HG03095 (cell line): ENCODE measurements around the gene ASB16.

ENCODE experiments used
- ATAC-seq: cut with Tn5 transposase; IDR thresholded peaks from one replicate; pipeline ENCODE4 v1.9.1; 2021; ENCODE audit warnings: moderate library complexity; ENCODE audit not compliant: unreplicated experiment

ASB16 gene

DNA sequence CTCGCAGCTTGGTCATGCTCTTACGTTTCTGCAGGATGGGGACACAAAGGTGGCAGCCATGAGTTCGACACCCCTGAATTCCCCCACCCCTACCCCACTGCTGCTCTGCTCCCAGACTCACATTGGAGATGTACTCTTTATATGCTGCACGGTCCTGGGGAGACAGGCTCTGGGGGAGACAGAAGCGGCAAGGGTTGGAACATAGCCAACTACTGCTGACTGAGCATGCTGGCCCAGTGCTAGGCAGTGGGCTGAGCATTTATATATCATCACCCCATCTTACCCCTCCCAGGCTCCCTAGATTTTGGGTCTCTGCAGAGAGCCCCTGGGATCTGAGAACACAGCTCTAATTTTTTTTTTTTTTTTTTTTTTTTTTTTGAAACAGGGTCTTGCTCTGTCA, 37.2 kb downstream of the ASB16 start:
- ATAC-seq, result no peak

DNA sequence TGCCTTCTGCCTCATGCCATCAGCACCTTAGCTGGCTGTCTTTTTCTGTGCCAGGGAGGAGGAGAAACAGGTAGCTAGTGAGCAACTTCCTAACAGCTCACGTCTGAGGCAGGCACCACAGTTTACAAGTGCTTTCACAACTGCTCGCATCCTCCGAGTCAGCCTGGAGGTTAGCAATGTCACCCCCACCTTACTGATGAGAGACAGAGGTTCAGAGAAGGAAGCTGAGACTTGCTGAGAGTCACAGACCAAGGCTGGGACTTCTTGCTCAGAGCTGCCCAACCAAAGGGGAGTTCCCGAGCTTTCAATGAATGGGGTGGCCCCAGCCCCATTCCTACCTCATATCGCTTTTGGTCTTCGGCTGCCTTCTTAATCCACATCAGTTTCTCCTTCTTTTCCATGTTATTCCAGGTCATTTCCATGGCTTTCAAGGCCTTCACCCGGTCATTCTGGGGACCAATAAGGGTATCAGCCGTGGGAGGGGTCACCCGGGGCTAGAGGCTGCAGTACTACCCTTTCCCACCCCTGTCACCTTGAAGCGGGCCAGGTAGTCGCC, 39.4 kb downstream of the ASB16 start:
- no peak for ATAC-seq

DNA sequence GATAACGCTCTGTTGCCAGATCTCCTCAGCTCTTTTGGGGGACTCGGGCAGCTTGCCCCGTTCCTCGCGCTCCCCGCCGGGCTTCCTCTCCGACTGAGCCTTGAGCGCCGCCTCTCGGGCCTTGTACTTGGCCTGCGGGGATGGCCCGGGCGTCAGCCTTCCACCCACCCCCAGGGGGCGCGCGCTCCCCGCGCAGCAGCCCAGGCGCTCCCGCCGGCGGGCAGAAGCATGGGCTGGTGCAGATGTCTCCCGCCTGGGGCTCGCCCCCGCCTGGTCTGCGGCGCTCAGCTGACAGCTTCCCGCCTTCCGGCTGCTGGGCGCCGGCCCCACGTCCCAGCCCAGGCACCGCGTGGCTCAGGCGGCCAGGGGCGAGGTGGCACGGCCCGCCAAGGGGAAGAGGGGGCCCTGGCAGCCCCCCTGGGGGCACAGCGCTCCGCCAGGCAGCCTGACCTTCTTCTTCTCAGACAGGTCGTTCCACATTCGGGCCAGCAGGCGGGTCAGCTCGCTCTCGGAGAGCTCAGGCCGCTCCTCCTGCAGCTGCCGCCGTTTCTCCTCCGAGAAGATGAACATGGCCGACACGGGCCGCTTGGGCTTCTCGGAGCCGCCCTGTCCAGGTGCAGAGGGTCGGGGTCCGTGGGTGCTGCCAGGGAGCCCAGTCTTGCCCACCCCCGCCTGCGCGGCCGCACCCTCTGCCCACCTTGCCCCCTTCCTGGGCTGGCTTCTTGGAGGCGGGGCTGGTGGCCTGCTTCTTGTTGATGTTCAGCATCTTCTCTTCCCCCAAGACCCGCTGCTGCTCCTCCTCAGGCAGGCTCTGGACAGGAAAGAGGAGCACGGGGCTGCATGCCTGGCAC, 40.1 kb downstream of the ASB16 start:
- peak; percentile 65 for ATAC-seq

DNA sequence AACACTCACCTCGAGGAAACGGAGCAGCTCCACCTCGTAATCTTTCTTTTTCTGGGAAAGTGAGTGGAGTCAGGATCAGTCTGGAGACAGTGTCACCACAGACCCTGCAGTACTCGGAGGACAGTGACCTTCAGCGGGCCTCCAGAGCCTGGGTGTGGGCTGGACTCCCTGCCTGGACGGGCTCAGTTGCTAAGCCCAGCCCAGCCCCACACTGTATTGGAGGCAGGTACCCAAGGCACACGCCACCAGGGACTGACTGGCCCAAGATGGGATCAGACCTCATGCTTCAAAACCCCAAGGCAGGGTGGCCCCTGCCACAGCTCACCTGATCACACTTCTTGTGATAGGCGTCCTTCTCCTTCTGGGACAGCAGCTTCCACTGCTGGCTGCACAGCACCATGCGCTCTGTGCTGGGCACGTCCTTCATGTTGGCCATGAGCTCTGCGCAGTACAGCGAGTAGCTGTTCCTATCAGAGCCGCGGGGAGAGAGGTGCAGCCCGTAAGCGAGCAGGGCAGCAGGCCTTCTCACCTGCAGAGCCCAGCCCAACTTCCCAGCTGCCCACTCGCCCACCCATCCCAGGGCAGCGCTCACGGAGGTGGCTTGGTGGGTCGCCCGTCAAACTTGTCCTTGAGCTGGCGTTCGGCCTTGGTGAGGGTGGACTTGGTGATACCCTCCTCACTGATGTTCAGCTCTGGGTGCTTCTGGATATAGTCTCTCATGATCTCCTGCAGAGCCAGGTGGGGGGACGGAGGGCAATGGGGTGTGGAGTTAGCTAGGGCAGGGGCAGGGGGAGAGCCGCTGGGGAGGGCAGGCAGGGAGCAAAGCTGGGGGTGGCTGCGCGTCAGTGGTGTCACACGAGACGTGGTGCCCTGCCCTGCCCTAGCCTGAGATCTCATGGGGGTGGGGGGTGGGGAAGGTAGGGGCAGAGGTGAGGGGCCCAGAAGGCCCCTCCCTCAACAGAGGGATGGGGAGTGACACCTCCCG, 41.1 kb downstream of the ASB16 start:
- ATAC-seq, result no peak

DNA sequence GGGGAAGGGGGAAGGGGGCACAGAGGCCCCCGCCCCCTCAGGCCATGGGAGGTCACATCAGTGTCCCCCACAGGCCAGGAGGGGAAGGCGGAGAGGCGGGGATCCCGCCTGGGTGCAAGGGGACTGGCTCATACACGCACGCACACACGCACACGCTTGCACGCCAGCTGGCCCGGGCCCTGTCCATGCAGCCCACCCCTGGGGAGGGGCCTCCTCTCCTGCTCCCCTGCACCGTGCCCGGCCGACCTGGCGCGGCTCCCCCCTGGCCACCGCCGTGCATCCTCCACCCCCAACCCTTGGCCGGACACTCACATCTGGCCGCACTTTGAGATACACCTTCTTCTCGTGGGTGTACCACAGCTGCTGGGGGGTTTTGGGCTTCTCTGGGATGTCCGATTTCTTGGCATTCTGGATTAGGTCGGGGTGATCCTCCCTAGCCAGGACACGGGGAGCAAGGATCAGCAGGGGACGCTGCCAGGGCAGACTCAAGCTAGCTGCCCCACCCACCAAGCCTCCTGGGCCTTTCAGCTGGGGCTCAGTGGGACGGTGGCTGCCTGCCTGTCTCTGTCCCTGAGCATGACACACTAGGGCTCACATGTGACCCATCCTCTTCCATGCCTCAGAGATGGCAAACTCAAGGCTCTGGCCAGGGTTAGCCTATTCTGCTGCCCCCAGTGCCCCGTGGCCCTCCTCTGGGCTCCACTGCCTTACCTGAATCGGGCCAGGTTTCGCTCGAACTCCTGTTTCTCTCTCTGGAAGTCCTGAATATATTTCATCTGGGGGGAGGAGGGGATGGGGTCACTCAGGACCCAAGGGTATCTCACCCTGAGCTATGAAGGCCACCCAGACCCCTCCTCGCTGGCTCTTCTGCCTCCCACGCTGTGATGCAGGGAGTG, 42.3 kb downstream of the ASB16 start:
- ATAC-seq, result no peak

DNA sequence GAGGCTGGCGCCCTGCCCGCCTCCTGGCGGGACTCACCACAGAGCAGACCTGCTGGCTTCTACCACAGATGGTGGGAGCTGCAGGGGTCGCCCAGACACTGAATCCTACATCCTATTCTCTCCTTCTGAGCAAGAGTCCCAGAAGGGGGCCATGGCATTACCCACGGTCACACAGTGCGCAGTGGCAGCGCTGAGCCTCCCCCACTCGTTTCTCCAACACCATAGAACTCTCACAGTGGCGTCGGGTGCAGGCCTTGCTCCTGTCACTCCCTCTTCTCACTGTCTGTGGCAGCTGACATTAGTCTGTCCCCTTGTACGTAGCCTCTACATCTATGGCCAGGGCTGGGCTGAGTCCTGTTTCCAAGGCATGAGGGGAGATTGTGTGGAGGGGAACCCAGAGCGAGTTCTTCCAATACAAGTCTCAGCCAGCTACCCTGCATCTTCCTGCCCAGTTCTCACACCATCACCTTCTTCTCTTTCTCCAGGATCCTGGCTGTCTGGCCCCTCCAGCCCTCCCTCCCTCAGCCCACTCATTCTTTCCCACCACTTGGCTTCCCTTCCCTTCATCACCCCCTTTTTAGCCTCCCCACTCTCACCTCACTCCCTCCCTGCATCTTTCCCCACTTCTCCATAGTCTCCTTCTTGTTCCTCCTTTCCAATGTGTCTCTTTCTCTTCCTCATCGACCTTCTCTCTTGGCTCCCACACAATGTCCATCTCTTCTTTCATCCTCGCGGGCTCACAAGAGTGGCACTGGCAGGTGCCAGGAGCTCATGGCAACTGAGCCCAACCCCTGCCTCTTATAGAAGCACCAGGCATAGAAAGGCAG, 43.1 kb downstream of the ASB16 start:
- ATAC-seq, result no peak

DNA sequence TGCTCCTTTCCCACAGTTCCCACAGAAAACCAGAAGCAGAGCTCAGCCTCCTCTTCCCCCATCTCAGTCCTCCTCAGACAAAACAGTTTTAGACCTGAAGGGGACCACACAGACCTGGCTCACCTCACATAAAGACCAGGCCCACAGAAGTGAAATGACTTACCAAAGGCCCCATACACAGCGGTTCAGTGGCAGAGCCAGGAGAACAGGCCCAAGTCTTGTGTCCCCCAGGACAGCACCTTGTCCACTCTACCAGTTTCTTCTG, 43.7 kb downstream of the ASB16 start:
- ATAC-seq, result no peak

DNA sequence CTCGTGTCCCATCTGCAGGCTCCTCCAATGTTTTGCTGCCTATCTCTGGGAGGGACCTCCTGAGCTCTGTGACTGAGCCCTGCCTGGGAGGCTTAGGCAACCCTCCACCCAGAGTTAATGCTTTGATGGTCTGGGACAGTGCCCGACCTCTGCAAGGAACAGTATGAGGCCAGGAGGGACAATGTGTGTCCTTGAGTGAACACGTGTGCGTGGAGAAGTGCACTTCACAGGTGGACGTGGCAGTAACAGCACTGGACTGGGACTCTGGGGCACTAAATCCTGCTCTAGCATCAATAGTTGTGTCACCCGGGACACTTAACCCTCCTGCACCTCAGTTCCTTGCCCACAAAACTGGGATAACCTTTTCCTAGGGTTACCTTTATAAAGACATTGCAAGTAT, 44.4 kb downstream of the ASB16 start:
- no peak for ATAC-seq

DNA sequence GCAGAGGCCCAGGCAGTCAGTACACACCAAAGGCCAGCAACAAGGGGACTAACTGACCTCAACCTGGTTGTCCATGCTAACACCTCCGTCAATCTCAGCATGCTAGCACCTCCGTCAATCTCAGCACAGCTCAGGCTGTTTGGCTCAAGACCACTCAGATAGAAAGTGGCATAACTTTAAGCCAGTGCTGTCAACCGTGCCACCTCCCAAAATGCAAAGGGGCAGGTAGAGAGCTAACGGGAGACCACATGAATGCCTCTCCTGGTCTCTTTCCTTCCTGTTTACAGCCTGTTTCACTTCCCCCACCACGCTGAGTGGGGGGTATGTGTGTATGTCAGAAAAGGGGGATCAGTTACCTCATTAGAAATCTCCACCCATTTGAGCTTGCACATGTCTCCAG, 45.7 kb downstream of the ASB16 start:
- ATAC-seq, result no peak

DNA sequence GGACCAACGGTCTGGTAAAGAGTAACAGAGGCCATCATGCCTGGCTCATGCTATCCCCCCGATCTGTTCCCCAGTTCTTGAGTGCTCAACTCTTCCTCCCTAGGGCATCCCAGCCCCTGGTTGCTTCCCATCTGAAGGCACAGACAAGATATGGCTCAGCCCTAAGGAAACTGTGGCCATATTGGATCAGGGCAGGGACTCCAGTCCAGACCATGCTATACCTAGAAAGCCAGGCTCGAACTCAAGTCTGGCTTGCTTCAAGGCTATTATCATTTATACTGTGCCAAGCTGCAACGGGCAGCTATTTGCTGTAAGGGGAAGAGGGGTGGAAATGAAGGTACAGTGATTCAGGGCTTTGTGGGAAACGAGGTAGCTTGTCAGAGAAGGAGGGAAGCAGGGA, 46.2 kb downstream of the ASB16 start:
- ATAC-seq, result no peak

DNA sequence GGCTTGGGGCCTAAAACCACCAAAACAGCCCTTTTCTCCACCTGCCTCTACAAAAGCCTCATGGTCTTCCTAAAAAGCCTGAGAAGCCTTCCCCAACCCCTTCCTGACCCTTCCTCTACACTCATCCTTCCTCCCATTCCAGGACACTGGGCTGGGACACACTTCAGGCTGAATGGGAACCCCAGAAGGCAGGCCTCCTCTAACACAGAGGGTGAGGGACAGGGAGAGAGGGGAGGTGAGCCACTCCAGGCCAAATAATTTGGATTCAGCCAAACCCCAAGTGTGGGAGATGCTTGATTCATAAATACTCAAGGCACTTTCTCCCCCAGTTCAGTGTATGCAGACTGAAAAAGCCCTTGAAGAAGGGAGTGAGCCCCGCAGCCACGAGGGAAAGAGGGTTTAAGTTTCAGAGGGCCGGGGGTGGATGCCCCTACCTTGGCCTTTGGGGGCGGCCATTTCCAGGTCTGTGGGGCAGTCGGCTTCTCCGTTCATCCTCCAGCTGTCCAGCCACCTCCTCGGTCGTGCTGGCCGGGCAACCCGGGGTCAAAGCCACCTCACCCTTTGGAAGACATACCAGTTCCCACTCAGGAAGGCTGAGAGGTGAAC, 47.3 kb downstream of the ASB16 start:
- ATAC-seq, result no peak

DNA sequence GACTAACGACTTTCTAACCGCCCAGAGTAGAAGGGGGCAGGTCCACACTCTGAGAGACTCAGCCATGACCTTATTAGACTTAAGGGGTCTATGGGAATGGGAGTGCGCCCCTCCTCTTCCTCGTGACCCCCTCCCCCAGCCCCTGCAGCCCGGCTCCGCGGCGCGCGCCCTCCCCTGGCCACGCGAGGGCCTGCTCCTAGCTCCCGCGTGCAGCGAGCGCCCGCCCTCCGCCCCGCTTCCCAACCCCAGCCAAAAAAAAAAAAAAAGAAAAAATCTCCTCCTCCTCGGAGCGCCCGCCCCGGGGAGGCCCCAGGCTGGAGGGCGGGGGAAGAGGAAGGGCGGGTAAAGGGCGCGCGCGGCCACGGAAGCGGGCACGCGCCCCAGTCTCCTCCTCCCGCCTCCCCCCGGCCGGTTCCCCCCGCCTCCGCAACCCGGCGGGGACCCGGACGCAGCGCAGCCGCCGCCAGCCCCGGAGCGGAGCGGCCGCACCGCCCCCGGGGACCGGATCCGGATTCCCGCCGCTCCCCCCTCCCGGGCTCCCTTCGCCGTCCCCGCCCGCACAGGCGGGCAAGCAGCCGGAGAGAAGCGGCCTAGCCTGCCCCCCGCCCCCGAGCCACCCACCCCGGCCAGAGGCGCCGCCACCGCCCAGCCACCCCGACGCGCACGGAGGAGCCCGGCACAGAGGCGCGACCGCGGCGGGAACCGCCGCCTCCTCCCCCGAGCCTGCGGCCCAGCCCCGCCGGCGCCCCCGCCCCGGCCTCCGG, 48.0 kb downstream of the ASB16 start:
- ATAC-seq, result no peak

DNA sequence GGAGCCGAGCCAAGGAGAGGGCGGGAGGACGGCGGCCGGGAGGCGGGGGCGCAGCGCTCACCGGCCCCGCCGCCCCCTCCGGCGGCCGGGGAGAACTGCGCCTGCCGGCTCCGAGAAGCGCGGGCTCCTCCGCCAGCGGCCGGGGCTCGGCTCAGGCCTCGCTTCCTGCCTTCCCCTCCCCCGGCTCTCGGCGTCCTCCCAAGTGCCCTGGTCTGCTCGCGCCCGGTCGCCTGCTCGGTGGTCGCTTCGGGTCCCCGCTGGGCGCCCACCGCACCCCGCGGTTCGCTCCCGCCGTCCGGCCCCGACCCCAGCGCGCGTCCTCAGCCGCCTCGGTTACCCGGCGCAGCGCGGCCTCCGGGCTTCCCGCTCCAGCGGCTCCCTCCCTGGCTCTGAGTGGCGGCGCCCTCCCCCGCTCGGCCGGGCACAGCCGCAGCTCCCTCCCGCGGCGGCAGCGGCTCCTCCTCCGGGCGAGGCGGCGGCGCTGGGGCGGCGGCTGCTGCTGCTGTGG, 48.7 kb downstream of the ASB16 start:
- ATAC-seq, result peak; percentile 31

DNA sequence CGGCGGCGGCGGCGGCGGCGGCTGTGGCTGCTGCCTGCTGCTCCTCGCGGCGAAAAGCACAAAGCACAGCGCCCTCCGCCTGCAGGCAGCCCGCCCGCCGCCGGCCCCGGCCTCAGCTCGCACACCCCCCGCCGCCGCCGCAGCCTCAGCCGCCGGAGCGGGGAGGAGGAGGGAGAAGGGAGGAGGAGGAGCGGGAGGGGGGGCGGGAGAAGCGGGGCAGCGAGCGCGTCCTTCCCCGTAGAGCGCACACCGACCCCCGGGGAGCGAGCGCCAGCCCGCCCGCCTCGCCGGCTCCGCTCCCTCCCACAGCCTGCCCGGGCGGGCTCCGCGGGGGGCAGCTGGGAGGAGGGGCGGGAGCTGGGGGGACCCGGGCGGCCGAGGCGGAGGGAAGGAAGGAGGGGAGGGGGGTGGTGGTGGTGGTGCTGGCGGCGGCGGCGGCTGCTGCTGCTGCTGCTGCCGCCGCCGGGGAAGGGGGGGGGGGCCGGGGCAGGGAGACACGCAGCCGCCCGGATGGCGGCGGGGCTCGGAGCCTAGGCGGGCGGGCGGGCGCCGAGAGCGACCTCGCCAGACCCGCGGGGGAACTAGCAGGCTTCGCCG, 49.2 kb downstream of the ASB16 start, which contains the start of gene UBTF:
Gene UBTF, minus strand, starts transcription at position 60 of the 597 bp plus-strand sequence. CDS start 1,446 bp downstream, outside the sequence.
- peak; percentile 9 for ATAC-seq

DNA sequence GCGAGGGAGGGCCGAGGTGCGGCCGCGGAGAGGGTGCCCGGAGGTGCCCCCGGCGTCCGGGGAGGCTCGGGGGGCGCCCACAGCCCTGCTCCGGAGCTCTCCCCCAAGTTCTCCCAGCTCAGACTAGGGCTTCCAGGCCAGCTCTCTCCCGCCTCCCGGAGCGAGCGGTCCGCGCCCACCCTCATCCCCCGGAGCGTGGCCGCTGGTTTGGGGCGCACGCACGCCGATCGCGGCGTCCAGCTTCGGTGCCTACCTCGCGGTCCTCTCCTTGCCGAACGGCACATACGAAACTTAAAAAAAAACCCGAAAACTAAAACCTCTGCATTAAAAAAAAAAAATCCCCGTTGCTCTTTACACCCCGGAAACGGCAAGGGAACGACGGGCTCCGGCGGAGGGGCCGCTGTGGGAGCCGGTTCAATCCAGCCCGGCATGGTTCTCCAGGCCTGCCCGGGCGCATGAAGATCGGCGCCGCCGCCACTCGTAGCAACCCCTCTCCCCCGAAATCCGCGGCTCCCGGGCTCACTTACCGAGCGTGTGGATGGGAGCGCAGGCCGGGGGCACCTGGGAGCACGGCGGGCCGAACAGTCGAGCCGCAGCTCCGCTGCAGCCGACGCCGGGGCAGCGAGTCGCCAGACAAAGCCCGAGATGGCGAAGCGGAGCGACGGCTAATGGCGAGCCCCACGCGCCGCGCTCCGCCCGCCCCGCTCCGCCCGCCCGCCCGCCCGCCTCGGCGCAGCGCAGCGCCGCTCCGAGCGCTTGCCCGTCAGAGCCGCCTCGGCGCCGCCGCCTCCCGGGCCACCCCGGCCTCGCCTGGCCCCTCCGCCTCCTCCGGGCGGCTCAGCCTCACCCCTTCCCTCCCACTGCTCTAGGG, 49.9 kb downstream of the ASB16 start:
- ATAC-seq, result peak; percentile 7

DNA sequence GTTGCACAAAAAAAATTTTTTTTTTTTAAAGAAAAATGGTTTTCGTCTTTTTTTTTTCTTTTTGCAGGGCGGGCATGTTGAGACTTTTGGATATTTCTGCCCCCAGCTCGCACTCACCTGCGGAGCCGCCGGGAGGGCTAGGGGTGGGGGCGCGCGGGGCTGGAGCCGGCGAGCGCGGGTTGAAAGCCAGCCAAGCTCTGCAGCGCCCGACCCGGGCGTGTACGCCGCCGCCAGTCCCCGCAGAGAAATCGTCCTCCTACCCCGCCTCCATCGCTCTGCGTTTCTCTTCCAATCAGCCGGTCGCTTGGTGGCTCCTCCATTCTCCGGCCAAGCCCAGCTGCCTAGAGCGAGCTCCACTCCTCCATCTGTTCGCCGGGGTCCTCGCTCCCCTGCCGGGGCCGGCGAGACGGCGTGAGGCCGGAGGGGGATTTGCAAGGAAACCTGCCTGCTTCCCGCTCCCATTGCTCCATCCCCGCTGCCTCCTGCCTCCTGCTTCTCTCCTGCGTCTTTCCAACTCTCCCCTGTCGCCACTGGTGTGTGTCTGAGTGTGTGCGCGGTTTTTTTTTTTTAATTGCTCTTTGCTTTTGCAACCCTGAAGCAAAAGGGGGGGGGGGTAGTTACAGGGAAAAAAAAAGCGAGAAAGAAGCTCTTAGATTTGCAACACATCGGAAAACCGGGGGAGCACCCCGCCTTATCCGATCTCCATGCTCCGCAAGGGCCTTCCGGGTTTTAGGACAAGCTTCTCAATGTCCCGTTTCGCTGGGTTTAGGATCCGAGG, 50.8 kb downstream of the ASB16 start:
- no peak for ATAC-seq

DNA sequence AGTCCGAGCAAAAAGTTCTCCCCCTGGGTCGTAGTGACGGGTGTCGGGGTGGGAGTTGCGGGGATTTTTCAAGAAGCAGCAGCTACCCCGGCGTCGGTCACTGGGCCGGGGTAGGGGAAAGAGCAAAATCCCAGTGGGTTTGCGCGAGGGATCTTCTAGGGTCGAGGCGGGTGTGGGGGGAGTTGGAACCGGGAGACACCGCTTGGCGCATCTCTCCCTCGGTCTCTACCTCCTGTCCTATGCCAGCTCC, 51.3 kb downstream of the ASB16 start:
- ATAC-seq, result no peak
